ENCODE data around the gene GOLGB1. TPM values are rescaled to one million over a fixed set of nuclear protein-coding genes. Genes with fewer than 3 reads are reported as not detected.

Gene GOLGB1
- total and polyA plus RNA-seq, 10 of the 15 experiments (the other 5 are each of a cell fraction or from before 2014, with no cell fraction given): 7.4 to 34.5 (median 21.8) TPM

DNA sequence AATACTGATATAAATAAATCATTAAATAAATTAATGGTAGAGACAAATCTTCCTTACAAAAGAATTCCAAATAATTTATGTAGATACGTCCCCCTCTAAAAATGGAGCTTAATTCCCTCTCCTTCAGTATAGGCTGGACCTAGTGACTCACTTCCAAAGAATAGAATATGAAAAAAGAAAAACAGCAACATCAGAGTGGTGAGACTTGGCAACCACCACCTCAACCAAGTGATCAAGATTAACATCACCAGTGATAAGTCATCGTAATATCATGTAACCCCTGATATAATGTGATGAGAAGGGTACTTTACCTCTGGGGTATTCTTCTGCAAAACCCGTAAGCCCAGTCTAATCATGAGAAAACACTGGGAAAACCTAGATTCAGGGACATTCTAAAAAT, 13.4 kb downstream of the GOLGB1 start:
- intact Hi-C loops (cut with micrococcal nuclease; ENCODE audit: unreplicated experiment): no loop called here
- POLR2A ChIA-PET: interaction anchor here (0.7 to 2.0 kb wide), 4 partner anchors 13 to 100 kb away, joined by 3 to 6 read pairs (median 4); partner anchors contain the start of gene GOLGB1
- TF ChIP-seq IRF3 (IDR thresholded peaks at IDR 0.05) (no peak), EZH2 (IDR thresholded peaks at IDR 0.05; ENCODE audit: borderline replicate concordance, control insufficient read depth, low read depth, low read length) (no peak), CBX3 (IDR thresholded peaks at IDR 0.05; ENCODE audit: borderline replicate concordance, low read depth) (no peak), HSF1 (IDR thresholded peaks at IDR 0.05; ENCODE audit: low read depth, low read length) (no peak), SP1 (IDR thresholded peaks at IDR 0.05; ENCODE audit: low read depth, low read length) (no peak), KLF5 (IDR thresholded peaks at IDR 0.05; ENCODE audit: partially characterized antibody) (no peak), BRCA1 (IDR thresholded peaks at IDR 0.05; ENCODE audit: low read depth, low read length) (no peak), MTA3 (IDR thresholded peaks at IDR 0.05; ENCODE audit: borderline replicate concordance, low read length) (no peak), KDM1A (IDR thresholded peaks at IDR 0.05; ENCODE audit: borderline replicate concordance) (no peak), CHD4 (IDR thresholded peaks at IDR 0.05) (no peak), SIN3A (IDR thresholded peaks at IDR 0.05; ENCODE audit: low read depth, low read length) (no peak), E2F4 (IDR thresholded peaks at IDR 0.05; ENCODE audit: low read depth, low read length) (no peak), RAD51 (IDR thresholded peaks at IDR 0.05) (no peak), EGR1 (IDR thresholded peaks at IDR 0.05; ENCODE audit: borderline replicate concordance in 1 of 2, low read depth in 2 of 2, low read length in 2 of 2) (no peak), ZNF24 (IDR thresholded peaks at IDR 0.05) (no peak)
- TF ChIP-seq, protein P1, sequence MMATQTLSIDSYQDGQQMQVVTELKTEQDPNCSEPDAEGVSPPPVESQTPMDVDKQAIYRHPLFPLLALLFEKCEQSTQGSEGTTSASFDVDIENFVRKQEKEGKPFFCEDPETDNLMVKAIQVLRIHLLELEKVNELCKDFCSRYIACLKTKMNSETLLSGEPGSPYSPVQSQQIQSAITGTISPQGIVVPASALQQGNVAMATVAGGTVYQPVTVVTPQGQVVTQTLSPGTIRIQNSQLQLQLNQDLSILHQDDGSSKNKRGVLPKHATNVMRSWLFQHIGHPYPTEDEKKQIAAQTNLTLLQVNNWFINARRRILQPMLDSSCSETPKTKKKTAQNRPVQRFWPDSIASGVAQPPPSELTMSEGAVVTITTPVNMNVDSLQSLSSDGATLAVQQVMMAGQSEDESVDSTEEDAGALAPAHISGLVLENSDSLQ (IDR thresholded peaks at IDR 0.05): no peak
- TF ChIP-seq, protein P2, sequence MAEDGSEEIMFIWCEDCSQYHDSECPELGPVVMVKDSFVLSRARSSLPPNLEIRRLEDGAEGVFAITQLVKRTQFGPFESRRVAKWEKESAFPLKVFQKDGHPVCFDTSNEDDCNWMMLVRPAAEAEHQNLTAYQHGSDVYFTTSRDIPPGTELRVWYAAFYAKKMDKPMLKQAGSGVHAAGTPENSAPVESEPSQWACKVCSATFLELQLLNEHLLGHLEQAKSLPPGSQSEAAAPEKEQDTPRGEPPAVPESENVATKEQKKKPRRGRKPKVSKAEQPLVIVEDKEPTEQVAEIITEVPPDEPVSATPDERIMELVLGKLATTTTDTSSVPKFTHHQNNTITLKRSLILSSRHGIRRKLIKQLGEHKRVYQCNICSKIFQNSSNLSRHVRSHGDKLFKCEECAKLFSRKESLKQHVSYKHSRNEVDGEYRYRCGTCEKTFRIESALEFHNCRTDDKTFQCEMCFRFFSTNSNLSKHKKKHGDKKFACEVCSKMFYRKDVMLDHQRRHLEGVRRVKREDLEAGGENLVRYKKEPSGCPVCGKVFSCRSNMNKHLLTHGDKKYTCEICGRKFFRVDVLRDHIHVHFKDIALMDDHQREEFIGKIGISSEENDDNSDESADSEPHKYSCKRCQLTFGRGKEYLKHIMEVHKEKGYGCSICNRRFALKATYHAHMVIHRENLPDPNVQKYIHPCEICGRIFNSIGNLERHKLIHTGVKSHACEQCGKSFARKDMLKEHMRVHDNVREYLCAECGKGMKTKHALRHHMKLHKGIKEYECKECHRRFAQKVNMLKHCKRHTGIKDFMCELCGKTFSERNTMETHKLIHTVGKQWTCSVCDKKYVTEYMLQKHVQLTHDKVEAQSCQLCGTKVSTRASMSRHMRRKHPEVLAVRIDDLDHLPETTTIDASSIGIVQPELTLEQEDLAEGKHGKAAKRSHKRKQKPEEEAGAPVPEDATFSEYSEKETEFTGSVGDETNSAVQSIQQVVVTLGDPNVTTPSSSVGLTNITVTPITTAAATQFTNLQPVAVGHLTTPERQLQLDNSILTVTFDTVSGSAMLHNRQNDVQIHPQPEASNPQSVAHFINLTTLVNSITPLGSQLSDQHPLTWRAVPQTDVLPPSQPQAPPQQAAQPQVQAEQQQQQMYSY (CRISPR knock-in tag; IDR thresholded peaks at IDR 0.05): no peak

More for the DNA sequence above, 13.4 kb downstream of the GOLGB1 start:
- Histone ChIP-seq H3K27me3 (replicated peaks in 1 of 2; ENCODE audit: control insufficient read depth in 2 of 2, insufficient read depth in 2 of 2, low read length in 1 of 2) (no peaks in the 10 kb centered on the region), H3K4me3 (no peak overlapping the region), H2AFZ (ENCODE audit: control insufficient read depth, low read depth, low read length) (no peak overlapping the region), H3K79me2 (ENCODE audit: control insufficient read depth, insufficient read depth, low read length) (peaks cover 47% of the 10 kb centered on the region), H3K9me3 (replicated peaks; ENCODE audit: control insufficient read depth, insufficient read depth, low read length) (peaks cover 1% of the 10 kb centered on the region; the same call in 2 of the 3 replicates), H3K9ac (ENCODE audit: control insufficient read depth, insufficient read depth, low read length) (no peak overlapping the region), H3K27ac (ENCODE audit: control insufficient read depth, insufficient read depth) (no peak overlapping the region), H3K4me1 (ENCODE audit: control insufficient read depth, insufficient read depth, low read length) (peaks cover 30% of the 10 kb centered on the region), H4K20me1 (ENCODE audit: control insufficient read depth, insufficient read depth) (no peaks in the 10 kb centered on the region; the same call in 1 of the 2 replicates), H3K36me3 (ENCODE audit: control insufficient read depth in 2 of 2, insufficient read depth in 2 of 2, low read length in 1 of 2) (no peaks in the 10 kb centered on the region; a peak in 1 of 4 replicates), H3K4me2 (ENCODE audit: control insufficient read depth, insufficient read depth) (no peak overlapping the region)
- ChIA-PET SMC1A (ENCODE audit: uncharacterized antibody, unreplicated experiment) (interaction anchor here (0.9 to 2.2 kb wide), 5 partner anchors 9 to 65 kb away, joined by 3 to 7 read pairs (median 4); no protein-coding TSS in a partner anchor), RAD21 (ENCODE audit: unreplicated experiment) (interaction anchor here (0.6 to 1.1 kb wide), 2 partner anchors 95 to 364 kb away, joined by 3 to 4 read pairs; no protein-coding TSS in a partner anchor), CTCF (interaction anchor here (0.5 to 1.1 kb wide), 2 partner anchors 12 to 757 kb away, joined by 3 read pairs; no protein-coding TSS in a partner anchor)
- no TSS peak for BruUV-seq (replicated peaks)
- 97% methylated on average over 3 of the region's 3 CpGs for WGBS (ENCODE audit: insufficient coverage, insufficient replicate concordance, low lambda C conversion rate, missing lambda C conversion rate)
- DNase-seq (ENCODE audit: low read depth, low spot score) (no peak), ATAC-seq (no peak), FAIRE-seq (peak; percentile 76)
- in situ Hi-C loops (cut with MboI): no loop called here

Measured in GM12878 (cell line).